K562 (cell line): Measurements from ENCODE around the gene MKRN2OS. TPM values are rescaled to one million over a fixed set of nuclear protein-coding genes. Genes with fewer than 3 reads are reported as not detected.

Source experiments
- ATAC-seq: fragments of 200-7000 bp; cut with Tn5 transposase; 3 replicates; pipeline ENCODE4 v1.9.1; 2020; ENCODE audit warnings: moderate library complexity
- BruUV-seq: library from RNA; stranded (reverse); fragments of 400-500 nt; replicated peaks from 2 replicates; lab custom pipeline; 2021; lab: Mats Ljungman, UMichigan
- CTCF ChIA-PET: fragments of 300-600 bp; formaldehyde crosslinking; extraction: SDS; loops from one replicate; lab custom pipeline; 2021; ENCODE audit warnings: low intra/inter-chr PET ratio; lab: Yijun Ruan, JAX
- POLR2A ChIA-PET: fragments of 300-600, 350-650 bp; sonication (Branson Sonifier 250); formaldehyde crosslinking; extraction: SDS; loops from one replicate; lab custom pipeline; 2021; ENCODE audit warnings: antibody characterized with exemption, inconsistent platforms; lab: Yijun Ruan, JAX
- DNase-seq, 4 experiments: peaks; one replicate each; pipeline versions ENCODE4 v3.0.0 to v3.0.0-alpha.2; 2011 to 2018; ENCODE audit warnings: low spot score in 3 of 4, mixed read lengths in 3 of 4; ENCODE audit errors: extremely low read depth in 1 of 4
- FAIRE-seq: peaks from 2 replicates; lab custom pipeline; 2011; peaks lifted over from hg19 to GRCh38; lab: Jason Lieb, UNC
- H2AFZ ChIP-seq: 2 replicates; pipeline ENCODE4 v1.6.0; 2011; ENCODE audit warnings: low read depth, low read length, control low read depth, inconsistent platforms
- H3K27ac ChIP-seq: fragments of 200-600 bp; 3 replicates; pipeline ENCODE4 v1.8.0; 2011; ENCODE audit warnings: low read depth, mild to moderate bottlenecking, control low read depth, inconsistent platforms, low read length, moderate library complexity, mixed read lengths; ENCODE audit errors: extremely low read depth
- H3K27me3 ChIP-seq, 2 experiments: fragments of 300-600 bp in 1 of 2; 2 replicates in 1 of 2; 3 replicates in 1 of 2; pipeline versions ENCODE4 v1.6.0 to v1.8.0; 2011; ENCODE audit warnings: inconsistent platforms in 2 of 2, low read length in 2 of 2, mild to moderate bottlenecking in 1 of 2, mixed read lengths in 1 of 2, moderate library complexity in 1 of 2; ENCODE audit not compliant: control insufficient read depth in 2 of 2, insufficient read depth in 2 of 2
- H3K36me3 ChIP-seq: fragments of 300-600 bp; 3 replicates; pipeline ENCODE4 v1.8.0; 2011; ENCODE audit warnings: mild to moderate bottlenecking, low read length, inconsistent platforms; ENCODE audit not compliant: control insufficient read depth, insufficient read depth
- H3K4me1 ChIP-seq, 2 experiments: fragments of 200-600 bp in 1 of 2; replicated peaks in 1 of 2; 2 replicates in 1 of 2; 3 replicates in 1 of 2; pipeline versions ENCODE4 v1.5.1 to v1.8.0; 2011; ENCODE audit warnings: inconsistent platforms in 2 of 2, low read length in 2 of 2, mild to moderate bottlenecking in 1 of 2, mixed read lengths in 1 of 2, moderate library complexity in 1 of 2; ENCODE audit not compliant: control insufficient read depth in 2 of 2, insufficient read depth in 2 of 2
- H3K4me2 ChIP-seq: 2 replicates; pipeline ENCODE4 v1.6.1; 2011; ENCODE audit warnings: low read length, control low read depth, inconsistent platforms, mixed read lengths; ENCODE audit not compliant: insufficient read depth
- H3K4me3 ChIP-seq: fragments of 200-600 bp; sonication (generic), shearing (Covaris generic); 2 replicates; pipeline ENCODE4 v1.5.1; 2016; ENCODE audit warnings: control low read depth, inconsistent platforms
- H3K79me2 ChIP-seq: fragments of 200-600 bp; 3 replicates; pipeline ENCODE4 v1.8.0; 2011; ENCODE audit warnings: low read length, inconsistent platforms; ENCODE audit not compliant: control insufficient read depth, insufficient read depth
- H3K9ac ChIP-seq, 2 experiments: 2 replicates each; pipeline versions ENCODE4 v1.6.0 to v1.6.1; 2011; ENCODE audit warnings: low read depth in 2 of 2, low read length in 2 of 2, control low read depth in 1 of 2, inconsistent platforms in 1 of 2, mild to moderate bottlenecking in 1 of 2, mixed read lengths in 1 of 2; ENCODE audit not compliant: insufficient read depth in 1 of 2
- H3K9me1 ChIP-seq: one replicate; pipeline ENCODE4 v1.6.0; 2011; ENCODE audit warnings: inconsistent platforms, mild to moderate bottlenecking, low read length, moderate library complexity; ENCODE audit not compliant: control insufficient read depth, insufficient read depth
- H3K9me3 ChIP-seq: replicated peaks from 2 replicates; pipeline ENCODE4 v1.5.1; 2011; ENCODE audit warnings: low read depth, low read length, inconsistent platforms; ENCODE audit not compliant: control insufficient read depth, insufficient read depth
- H4K20me1 ChIP-seq: replicated peaks from 2 replicates; pipeline ENCODE4 v1.6.1; 2011; ENCODE audit warnings: low read length, inconsistent platforms, mixed read lengths; ENCODE audit not compliant: control insufficient read depth, insufficient read depth
- BRD9 ChIP-seq: fragments of 450-650 bp; IDR thresholded peaks from 2 replicates; pipeline ENCODE4 v1.6.1; 2018; ENCODE audit warnings: low read depth; ENCODE audit not compliant: partially characterized antibody
- CBX1 ChIP-seq: sonication (generic); IDR thresholded peaks from 2 replicates; pipeline ENCODE4 v1.6.1; 2016; ENCODE audit warnings: antibody characterized with exemption, low read depth, mild to moderate bottlenecking
- CREB1 ChIP-seq, 2 experiments: sonication (generic) in 1 of 2; formaldehyde crosslinking in 1 of 2; IDR thresholded peaks; 2 replicates each; pipeline versions ENCODE4 v1.6.1 to v1.8.0; 2012 to 2022; ENCODE audit warnings: inconsistent platforms in 1 of 2, mild to moderate bottlenecking in 1 of 2, missing genetic modification reagents in 1 of 2, moderate library complexity in 1 of 2
- ELF4 ChIP-seq: fragments of 450-650 bp; formaldehyde crosslinking; IDR thresholded peaks from 2 replicates; pipeline ENCODE4 v1.4.0; 2022; ENCODE audit warnings: missing genetic modification characterization
- FOSL1 ChIP-seq: fragments of 200-800 bp; sonication (Bioruptor generic); conservative IDR thresholded peaks from 2 replicates; pipeline ENCODE4 v1.6.1; 2016; ENCODE audit warnings: missing genetic modification characterization, missing compliant biosample characterization
- MYC ChIP-seq, 2 experiments: fragments of 250-450 bp in 1 of 2; sonication (Bioruptor Pico) in 1 of 2; IDR thresholded peaks; 2 replicates each; pipeline versions ENCODE4 v1.5.1 to v1.6.1; 2012 to 2021; ENCODE audit warnings: low read depth in 2 of 2, borderline replicate concordance in 1 of 2, improper control_type of control experiment in 1 of 2, low read length in 1 of 2, mild to moderate bottlenecking in 1 of 2, moderate library complexity in 1 of 2
- NFATC3 ChIP-seq: fragments of 450-650 bp; IDR thresholded peaks from 2 replicates; pipeline ENCODE4 v1.6.1; 2017; ENCODE audit warnings: mild to moderate bottlenecking
- POLR2A ChIP-seq: fragments of 450-650 bp; conservative IDR thresholded peaks from 2 replicates; pipeline ENCODE4 v1.6.1; 2016
- POLR2AphosphoS5 ChIP-seq: IDR thresholded peaks from 2 replicates; pipeline ENCODE4 v1.6.1; 2011; ENCODE audit warnings: mild to moderate bottlenecking, low read depth, low read length, moderate library complexity; ENCODE audit not compliant: control insufficient read depth, insufficient read depth
- POLR2B ChIP-seq: fragments of 450-650 bp; IDR thresholded peaks from 2 replicates; pipeline ENCODE4 v1.6.1; 2018; ENCODE audit warnings: low read depth; ENCODE audit not compliant: partially characterized antibody
- SIN3B ChIP-seq: fragments of 450-650 bp; IDR thresholded peaks from 2 replicates; pipeline ENCODE4 v1.6.1; 2017; ENCODE audit warnings: low read depth, mild to moderate bottlenecking, moderate library complexity
- SMAD1 ChIP-seq: fragments of 150-350 bp; IDR thresholded peaks from 2 replicates; pipeline ENCODE4 v1.6.1; 2014; ENCODE audit warnings: low read length, low read depth; ENCODE audit not compliant: partially characterized antibody
- SP2 ChIP-seq: IDR thresholded peaks from 2 replicates; pipeline ENCODE4 v1.6.1; 2011; ENCODE audit warnings: mild to moderate bottlenecking, low read depth, low read length, moderate library complexity; ENCODE audit not compliant: poor library complexity, severe bottlenecking; ENCODE audit errors: extremely low read depth
- SUPT5H ChIP-seq: fragments of 450-650 bp; IDR thresholded peaks from 2 replicates; pipeline ENCODE4 v1.6.1; 2016
- TEAD1 ChIP-seq, 2 experiments: fragments of 450-650 bp in 1 of 2; sonication (generic) in 1 of 2; formaldehyde crosslinking; IDR thresholded peaks; 2 replicates each; pipeline versions ENCODE4 v1.4.0 to v1.8.0; 2020 to 2022; ENCODE audit warnings: mild to moderate bottlenecking in 2 of 2, missing genetic modification reagents in 1 of 2
- ZNF239 ChIP-seq: fragments of 250-450 bp; sonication (Bioruptor Pico); IDR thresholded peaks from 2 replicates; pipeline ENCODE4 v1.4.0; 2020; ENCODE audit warnings: mild to moderate bottlenecking
- ZNF586 ChIP-seq: fragments of 450-650 bp; formaldehyde crosslinking; conservative IDR thresholded peaks from 2 replicates; pipeline ENCODE4 v1.4.0; 2020; ENCODE audit warnings: mild to moderate bottlenecking, moderate library complexity
- WGBS: fragments of 100-300 bp; shearing (Covaris generic); methylation state at CpG from one replicate; pipeline ENCODE4 v1.1.6; 2016; ENCODE audit warnings: low coverage, mixed read lengths; ENCODE audit not compliant: insufficient coverage; ENCODE audit errors: missing lambda C conversion rate; 5-methylcytosine and 5-hydroxymethylcytosine counted together
- in situ Hi-C: fragments of 300-500 bp; cut with MboI; formaldehyde crosslinking; loops from 4 replicates; pipeline ENCODE4 v1.15.0; 2018; ENCODE audit warnings: inconsistent platforms, mixed read lengths
- intact Hi-C: fragments of 100-400 bp; cut with micrococcal nuclease; formaldehyde crosslinking; loops from 2 replicates; pipeline ENCODE4 v1.14.2; 2022
- polyA plus RNA-seq, 8 experiments: library from polyadenylated mRNA; depleted of rRNA in 4 of 8; stranded (reverse) in 5 of 8; unstranded in 3 of 8; fragments of >200 nt; fragmentation: Nextera tagmentation in 2 of 8; fragmentation: Illumina TruSeq in 1 of 8; extraction: Ambion mirVana in 2 of 8; extraction: Trizol in 1 of 8; gene quantifications; 2 replicates each; pipeline versions ENCODE4 v1.2.1 to v1.2.3, GENCODE V29; 2011 to 2014; ENCODE audit warnings: inconsistent platforms in 1 of 8, missing spikeins in 1 of 8
- total RNA-seq, 7 experiments: library from RNA; depleted of rRNA in 6 of 7; stranded (reverse); fragments of >200 nt in 6 of 7; fragmentation: Illumina TruSeq in 2 of 7; extraction: Trizol in 2 of 7; gene quantifications; 2 replicates each; pipeline versions ENCODE4 v1.2.1 to v1.2.3, GENCODE V29; 2011 to 2021; ENCODE audit warnings: low replicate concordance in 1 of 7
- TF ChIP-seq, protein P1 (sequence below): fragments of 450-650 bp; IDR thresholded peaks from 2 replicates; pipeline ENCODE4 v1.6.1; 2017; ENCODE audit warnings: antibody characterized with exemption
- TF ChIP-seq, protein P2 (sequence below): fragments of 250-450 bp; sonication (Bioruptor Pico); IDR thresholded peaks from 2 replicates; pipeline ENCODE4 v1.4.0; 2020; ENCODE audit warnings: borderline replicate concordance

Gene MKRN2OS
- total and polyA plus RNA-seq, 9 of the 15 experiments (the other 6 are each of a cell fraction or from before 2014, with no cell fraction given) = 0.11 to 0.27 (median 0.17) TPM; not detected in 6

GRCh38 chr3:12582730-12583129, 37.4 kb upstream of the MKRN2OS start (continued):
- no peak for TF ChIP-seq TEAD1 (CRISPR knock-in tag; IDR thresholded peaks at IDR 0.05)
- peak; percentile 16 for TF ChIP-seq POLR2B
- TF ChIP-seq NFATC3 = no peak
- peak; percentile 35 for TF ChIP-seq SUPT5H
- TF ChIP-seq, protein P1, sequence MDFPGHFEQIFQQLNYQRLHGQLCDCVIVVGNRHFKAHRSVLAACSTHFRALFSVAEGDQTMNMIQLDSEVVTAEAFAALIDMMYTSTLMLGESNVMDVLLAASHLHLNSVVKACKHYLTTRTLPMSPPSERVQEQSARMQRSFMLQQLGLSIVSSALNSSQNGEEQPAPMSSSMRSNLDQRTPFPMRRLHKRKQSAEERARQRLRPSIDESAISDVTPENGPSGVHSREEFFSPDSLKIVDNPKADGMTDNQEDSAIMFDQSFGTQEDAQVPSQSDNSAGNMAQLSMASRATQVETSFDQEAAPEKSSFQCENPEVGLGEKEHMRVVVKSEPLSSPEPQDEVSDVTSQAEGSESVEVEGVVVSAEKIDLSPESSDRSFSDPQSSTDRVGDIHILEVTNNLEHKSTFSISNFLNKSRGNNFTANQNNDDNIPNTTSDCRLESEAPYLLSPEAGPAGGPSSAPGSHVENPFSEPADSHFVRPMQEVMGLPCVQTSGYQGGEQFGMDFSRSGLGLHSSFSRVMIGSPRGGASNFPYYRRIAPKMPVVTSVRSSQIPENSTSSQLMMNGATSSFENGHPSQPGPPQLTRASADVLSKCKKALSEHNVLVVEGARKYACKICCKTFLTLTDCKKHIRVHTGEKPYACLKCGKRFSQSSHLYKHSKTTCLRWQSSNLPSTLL = no peak
- TF ChIP-seq CBX1 = no peak
- TF ChIP-seq POLR2AphosphoS5 = peak; percentile 61; the same call in 1 of the 2 replicates
- peak; percentile 39; the same call in 1 of the 2 replicates for TF ChIP-seq POLR2A
- no peak for TF ChIP-seq MYC (IDR thresholded peaks at IDR 0.05; ENCODE audit: low read depth, low read length)
- no peak for TF ChIP-seq MYC (CRISPR knock-in tag; IDR thresholded peaks at IDR 0.05; ENCODE audit: borderline replicate concordance, low read depth)

DNA sequence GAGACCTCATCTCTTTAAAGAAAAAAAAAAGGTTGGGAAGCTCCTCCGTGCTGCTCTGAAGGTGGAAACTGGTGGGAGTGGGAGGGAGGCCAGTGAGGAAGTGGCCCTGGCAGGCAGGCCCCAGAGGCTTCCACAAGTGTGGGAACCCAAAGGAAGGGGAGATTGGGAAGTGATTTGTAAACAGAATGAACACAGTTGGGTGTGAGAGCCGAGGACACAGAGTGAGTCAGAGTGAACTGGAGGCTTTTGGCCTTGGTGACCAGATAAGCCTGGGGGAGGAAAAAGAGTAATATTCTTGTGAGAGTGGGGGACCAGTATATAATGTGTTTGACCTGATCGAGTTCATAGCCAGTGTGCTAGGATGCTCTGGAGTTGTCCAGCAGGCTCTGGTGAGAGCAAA, 34.6 kb upstream of the MKRN2OS start:
- Histone ChIP-seq H3K9ac (no peak overlapping the region), H3K27ac (no peak overlapping the region), H3K4me2 (no peak overlapping the region), H3K79me2 (no peaks in the 10 kb centered on the region), H3K36me3 (peaks cover 95% of the 10 kb centered on the region), H3K9me3 (no peaks in the 10 kb centered on the region), H3K4me1 (no peaks in the 10 kb centered on the region; a peak in 2 of 5 replicates), H4K20me1 (peaks cover 19% of the 10 kb centered on the region; the same call in 1 of the 2 replicates), H3K9me1 (no peaks in the 10 kb centered on the region), H2AFZ (no peak overlapping the region), H3K4me3 (no peak overlapping the region), H3K27me3 (no peaks in the 10 kb centered on the region)
- FAIRE-seq (no peak), DNase-seq (no peak), ATAC-seq (no peak)
- intact Hi-C loops (no loop called here), in situ Hi-C loops (no loop called here)
- WGBS = 45% methylated on average over 3 of the region's 3 CpGs
- POLR2A ChIA-PET = interaction anchor here (1.0 to 2.9 kb wide), 3 partner anchors 9 to 21 kb away, joined by 3 to 23 read pairs (median 4); no protein-coding TSS in a partner anchor
- CTCF ChIA-PET = no interaction called here
- no TSS peak for BruUV-seq
- TF ChIP-seq SP2 = no peak
- no peak for TF ChIP-seq CREB1 (IDR thresholded peaks at IDR 0.05)
- TF ChIP-seq CREB1 (CRISPR knock-in tag; IDR thresholded peaks at IDR 0.05) = no peak
- TF ChIP-seq FOSL1 (tag) = peak; percentile 44; the same call in 1 of the 2 replicates
- TF ChIP-seq, protein P2, sequence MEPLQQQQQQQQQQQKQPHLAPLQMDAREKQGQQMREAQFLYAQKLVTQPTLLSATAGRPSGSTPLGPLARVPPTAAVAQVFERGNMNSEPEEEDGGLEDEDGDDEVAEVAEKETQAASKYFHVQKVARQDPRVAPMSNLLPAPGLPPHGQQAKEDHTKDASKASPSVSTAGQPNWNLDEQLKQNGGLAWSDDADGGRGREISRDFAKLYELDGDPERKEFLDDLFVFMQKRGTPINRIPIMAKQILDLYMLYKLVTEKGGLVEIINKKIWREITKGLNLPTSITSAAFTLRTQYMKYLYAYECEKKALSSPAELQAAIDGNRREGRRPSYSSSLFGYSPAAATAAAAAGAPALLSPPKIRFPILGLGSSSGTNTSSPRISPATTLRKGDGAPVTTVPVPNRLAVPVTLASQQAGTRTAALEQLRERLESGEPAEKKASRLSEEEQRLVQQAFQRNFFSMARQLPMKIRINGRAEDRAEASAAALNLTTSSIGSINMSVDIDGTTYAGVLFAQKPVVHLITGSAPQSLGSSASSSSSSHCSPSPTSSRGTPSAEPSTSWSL (CRISPR knock-in tag) = no peak
- no peak for TF ChIP-seq ZNF239 (CRISPR knock-in tag)
- no peak for TF ChIP-seq ZNF586 (CRISPR knock-in tag)
- TF ChIP-seq ELF4 (CRISPR knock-in tag) = no peak
- no peak for TF ChIP-seq SIN3B
- no peak for TF ChIP-seq SMAD1
- TF ChIP-seq BRD9 = no peak
